AG08396 (cell line): Measurements from ENCODE around the gene FRMD3.

Experiments
- DNase-seq: peaks from one replicate; pipeline ENCODE4 v3.0.0; 2012; ENCODE audit warnings: low spot score, mixed read lengths

FRMD3 gene

DNA sequence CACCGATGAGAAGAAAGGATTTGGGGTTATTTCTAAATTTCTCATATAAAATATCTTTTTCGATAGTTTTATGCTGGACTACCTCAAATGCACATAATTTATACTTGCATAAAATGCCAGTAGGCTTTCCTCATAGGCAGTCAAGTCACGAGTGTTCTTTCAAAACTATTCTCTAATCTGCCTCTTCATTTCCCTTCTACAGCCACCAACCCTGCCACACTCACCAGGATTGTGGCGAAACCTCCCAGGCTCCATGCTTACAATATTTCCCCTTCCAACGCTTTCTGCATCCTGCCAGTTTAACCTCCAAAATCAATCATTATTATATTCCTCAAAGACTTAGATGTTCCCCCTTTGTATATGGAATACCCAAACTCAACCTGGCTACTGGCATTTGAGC is 65.4 kb downstream of the FRMD3 start:
- no peak for DNase-seq

GRCh38 chr9:83472221-83472665 is 66.0 kb downstream of the FRMD3 start:
- no peak for DNase-seq

GRCh38 chr9:83471241-83471640 is 67.0 kb downstream of the FRMD3 start:
- DNase-seq: no peak

DNA sequence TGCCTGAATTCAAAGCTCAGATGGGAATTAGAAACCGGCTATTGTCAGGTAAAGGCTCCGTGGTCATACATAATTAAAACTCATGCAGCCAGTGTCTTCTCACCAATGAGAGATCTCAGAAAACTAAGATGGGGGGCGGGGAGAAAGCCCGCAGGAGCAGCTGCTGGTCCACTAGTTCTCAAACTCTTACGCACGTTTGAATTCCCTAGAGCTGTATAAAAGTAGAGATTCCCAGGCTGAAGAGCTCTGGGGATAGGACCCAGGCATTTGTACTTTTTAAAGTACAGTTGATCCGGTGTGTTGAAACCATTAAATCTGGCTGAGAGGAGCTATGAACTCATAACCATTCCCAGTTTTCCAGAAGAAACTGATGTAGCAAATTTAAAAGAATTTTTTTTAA is 68.5 kb downstream of the FRMD3 start:
- DNase-seq: no peak

DNA sequence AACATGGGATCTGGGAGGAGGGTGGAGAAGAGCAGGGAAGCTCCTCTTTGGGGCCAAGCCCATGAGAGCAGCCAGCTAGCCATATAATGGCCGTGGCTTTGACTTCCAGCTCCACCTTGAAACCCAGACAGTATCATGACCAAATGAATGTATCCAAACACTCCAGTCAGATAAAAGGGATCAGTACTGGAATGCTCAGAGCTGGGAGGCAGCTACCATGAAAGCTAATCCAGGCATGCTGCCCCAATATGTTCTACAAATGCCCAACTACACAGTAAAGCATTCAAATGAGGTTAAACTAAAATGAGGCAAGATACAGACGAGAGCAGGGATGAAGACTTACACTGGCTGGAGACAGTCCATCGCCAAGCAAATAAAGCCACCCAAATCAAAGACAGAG is 69.4 kb downstream of the FRMD3 start:
- no peak for DNase-seq

GRCh38 chr9:83466877-83467276 is 71.3 kb downstream of the FRMD3 start:
- DNase-seq: no peak

GRCh38 chr9:83466351-83466750 is 71.8 kb downstream of the FRMD3 start:
- no peak for DNase-seq

DNA sequence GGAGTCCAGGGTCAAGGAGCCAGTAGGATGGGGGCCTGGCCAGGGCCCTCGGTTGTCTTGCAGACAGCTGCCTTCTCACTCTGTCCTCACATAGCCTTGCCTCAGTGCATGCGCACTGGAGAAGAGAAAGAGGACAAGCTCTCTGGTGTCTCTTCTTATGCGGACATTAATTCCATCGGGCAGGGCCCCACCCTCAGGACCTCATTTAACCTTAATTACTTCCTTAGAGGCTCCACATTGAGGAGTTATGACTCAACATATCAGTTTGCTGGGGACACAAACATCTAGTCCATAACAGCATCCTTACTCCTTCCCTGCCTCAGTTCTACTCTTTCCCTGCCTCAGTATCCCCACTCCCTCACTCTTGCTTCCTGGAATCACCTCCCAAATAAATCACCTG is 78.4 kb downstream of the FRMD3 start:
- no peak for DNase-seq

- no peak for DNase-seq
Measured at GRCh38 chr9:83458530-83458929, 79.7 kb downstream of the FRMD3 start.

GRCh38 chr9:83457005-83457404 is 81.2 kb downstream of the FRMD3 start:
- no peak for DNase-seq

DNA sequence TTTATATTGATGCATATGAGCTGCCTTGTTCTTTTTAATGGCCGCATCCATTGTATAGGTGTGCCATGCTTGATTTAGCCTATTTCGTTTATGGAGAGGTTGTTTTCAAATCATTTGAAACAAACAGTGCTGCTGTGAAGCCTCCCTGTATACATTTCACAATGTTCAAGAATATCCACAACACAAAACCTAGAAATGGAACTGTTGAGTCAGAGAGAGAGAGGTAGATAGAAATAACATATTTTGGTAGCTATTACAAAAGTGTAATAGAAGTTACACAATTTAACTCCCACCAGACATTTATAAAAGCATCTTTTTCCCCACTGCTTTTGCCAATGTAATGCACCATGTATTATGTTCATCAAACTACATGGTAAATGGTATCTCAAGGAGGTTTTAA is 82.0 kb downstream of the FRMD3 start:
- no peak for DNase-seq

DNA sequence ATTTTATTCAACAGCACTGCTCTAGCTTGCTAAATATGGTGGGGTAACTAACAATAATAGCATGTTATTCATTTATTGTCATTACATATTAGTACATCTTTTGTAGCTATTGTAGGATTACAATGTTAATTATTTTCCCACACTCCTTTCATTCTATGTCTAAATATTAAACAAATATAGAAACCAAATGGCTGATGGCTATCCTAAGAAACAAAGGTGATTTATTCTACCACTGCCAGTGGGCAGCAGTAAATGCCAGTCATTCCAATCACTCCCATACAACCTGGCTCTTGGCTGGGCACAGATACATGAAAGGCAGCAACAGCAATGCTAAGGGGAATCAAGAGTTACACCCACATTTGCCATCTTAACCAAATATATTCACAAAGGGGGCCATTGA is 84.1 kb downstream of the FRMD3 start:
- DNase-seq: no peak

DNA sequence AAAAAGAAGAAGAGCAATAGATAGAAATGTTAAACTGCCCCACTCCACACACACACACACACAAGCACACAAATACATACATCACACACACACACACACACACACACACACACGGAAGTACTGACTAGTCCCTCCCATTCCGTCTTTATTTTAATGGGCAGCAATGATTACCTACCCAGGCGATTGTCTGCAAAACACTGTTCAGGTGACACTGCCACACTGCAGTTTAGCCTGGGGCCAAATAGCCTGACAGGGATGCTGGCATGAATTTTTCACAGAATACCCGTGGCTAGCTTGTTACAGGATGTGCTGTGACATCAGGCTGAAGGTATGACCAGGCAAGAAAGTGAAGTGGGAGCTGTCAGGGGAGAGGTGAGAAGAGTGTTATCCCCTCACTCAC is 86.9 kb downstream of the FRMD3 start:
- DNase-seq: no peak

DNA sequence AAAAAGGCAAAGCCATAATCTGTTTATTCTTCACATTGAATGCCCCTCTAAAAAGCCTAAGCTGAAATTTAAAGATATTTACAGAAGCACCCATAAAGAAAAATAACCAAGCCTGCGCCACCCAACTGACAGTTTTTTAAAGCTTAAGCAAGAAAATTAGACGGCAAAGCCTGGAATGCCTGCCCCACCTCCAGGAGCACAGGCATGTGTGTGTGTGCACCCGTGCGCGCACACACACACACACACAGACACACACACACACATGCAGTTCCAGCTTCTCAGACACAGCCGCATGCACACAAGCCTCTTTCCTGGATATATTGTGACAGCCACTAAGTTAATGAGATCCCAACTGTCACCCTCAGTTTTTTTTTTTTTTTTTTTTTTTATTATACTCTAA is 88.2 kb downstream of the FRMD3 start:
- no peak for DNase-seq

- DNase-seq: no peak
Measured at GRCh38 chr9:83449166-83449565, 89.0 kb downstream of the FRMD3 start.

- no peak for DNase-seq
Measured at GRCh38 chr9:83448626-83449025, 89.6 kb downstream of the FRMD3 start.

- no peak for DNase-seq
Measured at GRCh38 chr9:83447351-83447750, 90.8 kb downstream of the FRMD3 start.

GRCh38 chr9:83445703-83446265 is 92.4 kb downstream of the FRMD3 start:
- no peak for DNase-seq

GRCh38 chr9:83444110-83444509 is 94.1 kb downstream of the FRMD3 start:
- no peak for DNase-seq

- DNase-seq: no peak
Measured at GRCh38 chr9:83441390-83441789, 96.8 kb downstream of the FRMD3 start.

DNA sequence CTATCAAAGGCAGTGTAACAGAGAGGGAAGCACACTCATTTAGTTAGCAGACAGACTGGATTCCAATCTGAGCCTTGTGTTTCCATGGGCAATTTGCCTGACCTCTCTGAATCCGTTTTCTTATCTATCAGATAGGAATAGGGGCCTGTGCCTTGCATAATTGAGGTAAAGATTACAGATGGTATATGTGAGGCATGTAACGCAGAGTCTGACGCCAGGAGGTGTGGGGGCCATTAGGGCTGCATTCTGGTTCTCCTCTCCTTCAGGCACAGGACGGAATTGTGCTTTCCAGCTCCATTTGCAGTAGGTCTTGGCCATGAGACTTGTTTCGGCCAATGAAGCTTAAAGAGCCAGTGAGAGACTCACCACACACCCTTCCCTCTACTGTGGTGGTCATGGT is 97.6 kb downstream of the FRMD3 start:
- DNase-seq: no peak

GRCh38 chr9:83435301-83435700 is 102.9 kb downstream of the FRMD3 start:
- no peak for DNase-seq

DNA sequence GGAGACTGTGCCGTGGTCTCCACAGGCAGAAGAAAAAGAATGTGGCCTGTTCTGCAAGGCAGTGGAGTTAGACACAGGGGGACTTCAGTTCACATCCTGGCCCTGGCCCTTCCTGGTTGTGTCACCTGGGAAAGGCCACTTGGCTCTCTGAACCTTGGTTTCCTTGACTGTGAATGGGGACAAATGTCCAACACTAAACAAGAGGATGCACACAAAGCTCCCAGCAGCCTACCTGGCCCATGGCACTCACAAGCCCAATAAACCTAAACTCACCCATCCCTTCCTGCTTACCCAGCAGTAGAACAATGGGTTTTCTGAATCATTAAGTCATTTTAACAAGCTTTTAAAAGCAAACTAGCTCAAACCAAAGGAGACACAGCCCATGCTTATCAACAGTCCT is 103.9 kb downstream of the FRMD3 start:
- DNase-seq: no peak

- no peak for DNase-seq
Measured at GRCh38 chr9:83433846-83434245, 104.4 kb downstream of the FRMD3 start.
